Activated naive CD4-positive, alpha-beta T cell treated with anti-CD3 and anti-CD28 coated beads, Interleukin-2, amount 50 U/mL, for 16 hours (primary cell): ENCODE measurements around the gene GTSF1L.
A peak's percentile ranks its signal among the peaks of the same experiment; 100 is the strongest.

Experiments
- DNase-seq: peaks from one replicate; pipeline ENCODE4 v3.0.0-alpha.2; 2020

GTSF1L gene

GRCh38 chr20:43715511-43715910 lies 11.3 kb downstream of the GTSF1L start:
- no peak for DNase-seq

- no peak for DNase-seq
These were observed 11.8 kb downstream of the GTSF1L start for GRCh38 chr20:43715044-43715443.

- DNase-seq: no peak
These were observed 15.6 kb downstream of the GTSF1L start for GRCh38 chr20:43711098-43711654.

GRCh38 chr20:43710370-43711044 lies 16.3 kb downstream of the GTSF1L start:
- no peak for DNase-seq

GRCh38 chr20:43702502-43702901 lies 24.3 kb downstream of the GTSF1L start:
- no peak for DNase-seq

- no peak for DNase-seq
These were observed 26.2 kb downstream of the GTSF1L start for GRCh38 chr20:43700627-43701026.

GRCh38 chr20:43699941-43700565 lies 26.7 kb downstream of the GTSF1L start:
- DNase-seq: no peak

GRCh38 chr20:43695571-43695970 lies 31.2 kb downstream of the GTSF1L start:
- no peak for DNase-seq

GRCh38 chr20:43694763-43695162 lies 32.0 kb downstream of the GTSF1L start:
- no peak for DNase-seq

GRCh38 chr20:43691928-43692524 lies 34.8 kb downstream of the GTSF1L start:
- peak; percentile 62 for DNase-seq

- DNase-seq: no peak
These were observed 35.7 kb downstream of the GTSF1L start for GRCh38 chr20:43690943-43691598.

- DNase-seq: no peak
These were observed 37.6 kb downstream of the GTSF1L start for GRCh38 chr20:43689165-43689564.

GRCh38 chr20:43686820-43687219 lies 40.0 kb downstream of the GTSF1L start:
- DNase-seq: no peak

GRCh38 chr20:43682446-43682845 lies 44.4 kb downstream of the GTSF1L start:
- no peak for DNase-seq

- DNase-seq: no peak
These were observed 44.8 kb downstream of the GTSF1L start for GRCh38 chr20:43681991-43682410.

GRCh38 chr20:43681468-43681942 lies 45.3 kb downstream of the GTSF1L start:
- DNase-seq: no peak

GRCh38 chr20:43680981-43681380 lies 45.8 kb downstream of the GTSF1L start:
- DNase-seq: no peak

GRCh38 chr20:43676368-43676767 lies 50.4 kb downstream of the GTSF1L start:
- no peak for DNase-seq
